ENCODE data around the gene RPL38.

The RPL38 gene

DNA sequence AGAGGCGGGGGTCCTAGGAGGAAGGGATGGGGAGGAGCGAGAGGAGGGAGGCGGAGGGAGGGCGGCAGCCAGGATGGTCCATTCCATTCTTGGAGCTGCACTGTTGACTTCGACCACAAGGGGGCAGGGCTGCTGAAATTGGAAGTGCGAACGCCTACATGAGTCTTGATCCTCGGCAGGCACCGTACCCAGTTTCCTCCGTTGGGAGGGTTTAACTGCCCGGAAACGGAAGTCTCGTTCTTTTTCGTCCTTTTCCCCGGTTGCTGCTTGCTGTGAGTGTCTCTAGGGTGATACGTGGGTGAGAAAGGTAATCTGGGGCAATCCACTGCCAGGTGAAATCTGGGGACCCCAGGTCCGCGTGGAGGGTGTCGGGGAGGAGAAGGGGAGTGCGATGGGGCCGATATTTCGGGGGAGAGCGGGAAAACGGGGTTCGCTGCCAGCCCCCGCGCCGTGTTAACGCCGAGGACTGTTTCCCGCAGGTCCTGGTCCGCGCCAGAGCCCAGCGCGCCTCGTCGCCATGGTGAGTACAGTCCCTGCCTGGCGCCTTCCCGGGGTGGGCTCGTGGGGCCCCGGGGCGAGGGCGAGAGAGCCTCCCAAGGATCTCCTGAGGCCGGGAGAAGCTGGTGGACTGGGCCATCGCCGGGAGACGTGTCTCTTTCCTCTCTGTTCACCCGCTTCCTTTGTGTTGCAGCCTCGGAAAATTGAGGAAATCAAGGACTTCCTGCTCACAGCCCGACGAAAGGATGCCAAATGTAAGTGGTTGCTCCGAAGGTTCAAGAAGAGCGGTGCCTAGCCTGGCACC, at the start of gene RPL38:
Gene RPL38, plus strand, starts transcription at position 240 of the 802 bp plus-strand sequence. Its CDS starts 278 bp downstream, at position 518.
- peak; percentile 98 to 99 for DNase-seq

DNA sequence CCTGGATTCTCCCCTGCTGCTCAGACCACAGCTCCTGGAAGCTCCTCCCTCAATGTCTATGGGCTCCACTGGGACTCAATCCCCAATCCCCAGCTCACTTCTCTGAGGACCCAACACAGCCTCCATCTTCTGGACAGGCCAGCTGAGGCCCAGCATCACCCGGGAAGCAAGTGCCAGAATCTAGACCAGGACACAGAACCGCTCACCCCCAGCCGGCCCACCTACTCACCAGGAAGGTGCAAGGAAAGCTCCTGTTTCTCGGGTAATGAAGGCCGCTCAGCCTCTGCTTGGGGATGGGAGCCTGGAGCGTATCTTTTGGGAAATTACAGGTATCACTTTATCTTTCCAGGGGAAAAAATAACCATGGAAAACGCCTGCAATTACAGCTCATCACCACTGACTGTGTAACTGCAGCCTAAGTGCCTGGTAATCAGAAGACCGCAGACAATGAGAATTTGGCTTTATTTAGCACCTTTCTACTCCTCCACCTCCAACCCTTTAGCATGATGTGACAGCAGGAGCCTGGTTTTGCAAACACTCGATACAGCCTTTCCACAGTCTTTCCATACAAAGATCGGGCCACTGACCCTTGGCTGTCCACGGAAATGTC, 49.6 kb upstream of the RPL38 start:
- DNase-seq: no peak

DNA sequence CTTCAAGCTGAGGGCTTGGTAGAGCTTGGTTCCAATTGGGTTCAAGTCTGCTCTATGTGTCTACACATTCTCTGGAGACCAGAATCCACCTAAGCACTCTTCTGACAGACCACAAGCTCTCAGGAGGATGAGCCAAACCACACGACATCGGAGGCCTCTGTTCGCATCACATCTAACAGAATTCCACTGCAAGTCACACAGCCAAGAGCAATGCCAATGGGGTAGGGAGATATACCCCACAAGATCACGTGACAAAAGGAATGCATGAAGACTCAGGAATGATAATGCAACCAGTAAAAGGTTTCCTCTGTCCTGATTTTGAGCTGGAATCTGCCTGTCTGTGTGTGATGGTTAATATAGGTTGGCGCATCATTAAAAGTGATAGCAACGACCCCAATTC, 46.6 kb upstream of the RPL38 start:
- no peak for DNase-seq

DNA sequence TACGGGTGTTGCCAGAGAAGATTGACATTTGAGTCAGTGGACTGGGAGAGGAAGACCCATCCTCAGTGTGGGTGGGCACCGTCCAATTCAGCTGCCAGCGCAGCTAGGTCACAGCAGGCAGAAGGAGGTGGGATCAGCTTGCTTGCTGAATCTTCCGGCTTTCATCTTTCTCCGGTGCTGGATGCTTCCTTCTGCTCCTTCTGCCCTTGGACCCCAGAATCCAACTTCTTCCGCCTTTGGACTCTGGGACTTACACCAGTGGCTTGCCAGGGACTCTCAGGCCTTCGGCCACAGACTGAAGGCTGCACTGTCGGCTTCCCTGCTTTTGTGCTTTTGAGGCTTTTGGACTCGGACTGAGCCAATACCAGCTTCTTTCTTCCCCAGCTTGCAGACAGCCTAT, 46.1 kb upstream of the RPL38 start:
- no peak for DNase-seq

DNA sequence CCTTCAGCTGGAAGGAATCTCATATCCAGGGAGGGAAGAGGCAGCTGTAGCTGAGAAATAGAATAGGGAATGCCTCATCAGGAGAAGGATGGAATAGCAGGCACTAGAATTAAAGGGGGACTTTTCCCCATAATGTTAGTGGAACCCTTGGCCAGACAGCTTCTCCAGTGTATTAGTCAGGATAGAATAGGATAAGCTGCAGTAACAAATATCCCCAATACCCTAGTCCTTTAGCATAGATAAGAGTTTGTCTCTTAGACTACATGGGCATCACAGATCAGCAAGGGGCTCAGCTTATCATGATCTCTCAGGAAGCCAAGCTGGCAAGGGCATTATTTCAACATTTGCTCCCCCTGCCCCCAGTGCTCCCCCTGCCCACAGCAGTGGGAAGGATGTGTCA, 44.7 kb upstream of the RPL38 start:
- no peak for DNase-seq

DNA sequence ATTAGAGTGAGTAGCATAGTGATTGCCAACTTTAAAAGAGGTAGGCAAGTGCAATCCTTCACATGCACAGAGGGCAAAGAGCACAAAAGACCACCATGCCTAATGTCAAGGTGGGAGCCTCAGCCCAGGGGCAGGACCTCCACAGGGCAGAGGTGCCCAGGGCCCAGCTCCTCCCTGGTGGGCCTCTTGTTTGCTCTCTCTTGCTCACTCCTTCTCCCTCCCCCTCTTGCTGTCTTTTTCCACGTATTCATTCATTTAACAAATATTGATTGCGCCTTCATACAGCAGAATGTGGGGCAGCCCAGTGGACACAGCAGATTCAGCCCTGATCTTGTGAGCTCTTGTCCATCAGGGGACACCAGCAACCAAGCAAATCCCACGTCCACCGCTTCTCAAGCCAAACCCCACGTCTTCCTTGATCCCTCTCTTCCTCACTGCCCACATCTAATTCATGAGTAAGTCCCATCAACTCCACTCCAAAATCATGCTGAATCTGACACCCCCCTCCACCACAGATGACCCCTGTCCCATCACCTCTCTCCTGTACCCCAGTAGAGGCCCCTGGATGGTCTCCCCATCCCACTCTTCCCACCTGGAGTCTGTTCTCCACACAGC, 44.1 kb upstream of the RPL38 start:
- no peak for DNase-seq

DNA sequence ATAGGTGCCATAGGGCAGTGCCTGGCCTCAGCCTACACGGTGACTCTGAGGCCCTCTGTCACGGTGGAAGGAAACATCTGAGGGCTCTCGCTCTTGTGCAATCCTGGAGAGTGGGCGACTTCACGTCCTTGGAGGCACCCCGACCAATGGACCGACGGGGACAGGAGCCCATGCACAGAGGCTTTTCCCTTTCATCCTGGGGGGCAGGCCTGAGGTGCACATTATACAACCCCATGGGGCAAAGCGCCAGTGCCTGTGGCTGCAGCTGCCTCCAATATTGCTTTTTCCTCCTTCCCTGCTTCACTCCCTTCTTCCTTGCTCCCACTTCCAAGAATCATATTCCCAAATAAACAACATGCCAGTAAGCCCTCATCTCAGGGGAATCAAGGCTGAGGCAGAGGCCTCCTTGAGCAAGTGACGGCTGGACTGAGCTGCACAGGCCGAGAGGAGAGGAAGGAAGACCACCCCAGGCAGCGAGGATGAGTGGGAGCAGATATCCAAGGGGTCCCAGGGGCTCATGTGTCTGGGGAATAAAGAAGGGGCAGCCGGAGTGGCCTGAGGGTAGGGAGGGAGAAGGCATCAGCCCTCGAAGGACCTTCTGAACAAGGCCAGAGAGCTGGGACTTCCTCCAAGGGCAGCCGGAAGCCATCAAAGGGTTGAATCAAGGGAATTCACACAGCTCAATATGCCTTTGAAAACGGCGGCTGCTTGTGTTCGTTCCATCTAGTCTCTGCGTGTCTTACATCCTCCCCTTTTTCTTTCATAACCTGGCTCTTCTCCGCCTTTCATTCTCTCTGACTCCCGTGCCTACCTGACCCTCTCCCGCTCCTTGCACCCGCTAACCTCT, 42.6 kb upstream of the RPL38 start:
- DNase-seq: no peak

DNA sequence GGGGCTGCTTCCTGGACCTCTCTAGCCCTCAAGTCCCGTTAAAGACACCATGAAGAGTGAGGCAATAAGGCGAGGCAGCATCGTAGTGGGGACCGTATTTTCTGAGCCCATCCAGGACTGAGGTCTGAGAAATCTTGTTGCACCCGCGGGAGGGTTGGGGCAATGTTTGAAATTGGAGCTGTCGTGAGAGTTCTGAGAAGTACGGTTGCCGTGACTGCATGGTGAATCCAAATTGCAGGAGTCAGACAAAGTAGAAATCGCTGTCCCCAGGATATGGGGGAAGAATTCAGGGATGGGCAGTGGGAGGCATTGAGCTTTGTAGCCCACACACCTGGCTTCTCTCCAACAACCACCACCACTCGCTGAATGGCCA, 42.0 kb upstream of the RPL38 start:
- no peak for DNase-seq

DNA sequence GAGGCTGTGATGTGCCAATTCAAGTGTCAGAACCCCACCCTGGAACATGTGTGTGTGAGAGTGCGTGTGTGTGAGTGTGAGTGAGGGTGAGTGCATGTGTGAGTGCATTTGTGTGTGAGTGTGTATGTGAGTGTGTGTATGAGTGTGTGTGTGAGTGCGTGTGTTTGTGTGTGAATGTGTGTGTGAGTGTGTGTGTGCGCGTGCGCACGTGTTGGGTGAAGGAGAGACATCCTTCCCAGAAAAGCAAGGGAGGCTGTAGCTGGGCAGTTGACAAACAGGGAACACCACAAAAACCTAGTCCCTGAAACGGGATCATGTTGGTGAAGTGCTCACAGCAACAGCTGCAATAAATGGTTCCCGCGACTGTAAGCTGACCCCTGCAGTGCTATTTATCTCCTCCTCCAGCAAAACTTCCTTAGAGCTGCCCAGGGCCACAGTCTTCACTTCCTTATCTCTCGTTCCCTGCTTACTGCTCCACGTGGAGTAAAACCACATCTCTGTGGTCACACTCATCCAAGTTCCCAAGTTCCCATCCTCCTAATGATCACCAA, 40.1 kb upstream of the RPL38 start:
- no peak for DNase-seq

DNA sequence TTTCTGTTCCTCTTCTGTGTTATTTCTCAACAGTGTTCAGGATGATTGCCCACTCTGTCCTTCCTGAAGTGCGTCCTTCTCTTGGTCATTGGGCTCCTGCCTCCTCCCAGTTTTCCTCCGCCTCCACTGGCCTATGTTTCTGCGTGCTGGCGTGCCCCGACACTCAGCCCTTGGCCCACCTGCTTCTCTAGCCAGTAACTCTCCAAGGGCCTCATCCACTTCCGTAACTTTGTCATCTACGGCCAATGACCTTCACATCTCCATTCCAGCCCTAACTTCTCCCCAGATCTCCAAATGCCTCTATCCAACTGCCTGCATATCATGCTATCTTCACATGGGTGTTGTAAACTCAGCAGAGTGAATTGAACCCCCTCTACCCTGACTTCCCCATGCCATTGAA, 39.6 kb upstream of the RPL38 start:
- no peak for DNase-seq

DNA sequence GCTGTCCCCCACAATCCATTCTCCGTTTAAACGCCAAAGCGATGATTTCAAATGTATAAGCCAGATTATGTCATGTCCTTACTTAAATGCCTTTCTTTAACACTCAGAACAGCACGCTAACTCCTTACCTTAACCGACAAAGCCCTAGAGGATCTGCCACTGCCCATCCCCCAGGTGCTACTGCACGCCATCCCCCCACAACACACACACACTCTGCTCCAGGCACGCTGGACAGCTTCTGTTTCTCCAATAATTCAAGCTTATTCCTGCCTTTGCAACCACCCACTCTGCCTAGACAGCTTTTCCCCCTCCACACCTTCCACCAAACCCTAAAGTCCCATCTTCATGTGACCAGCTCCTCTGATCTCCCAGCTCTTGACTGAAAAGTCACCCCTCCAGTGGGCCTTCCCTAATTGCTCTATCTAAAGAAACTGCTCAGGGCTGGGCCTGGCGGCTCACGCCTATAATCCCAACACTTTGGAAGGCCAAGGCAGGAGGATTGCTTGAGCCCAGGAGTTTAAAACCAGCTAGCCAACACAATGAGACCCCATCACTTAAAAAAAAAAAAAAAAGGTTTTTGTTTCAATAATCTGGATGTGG, 38.9 kb upstream of the RPL38 start:
- DNase-seq: no peak

DNA sequence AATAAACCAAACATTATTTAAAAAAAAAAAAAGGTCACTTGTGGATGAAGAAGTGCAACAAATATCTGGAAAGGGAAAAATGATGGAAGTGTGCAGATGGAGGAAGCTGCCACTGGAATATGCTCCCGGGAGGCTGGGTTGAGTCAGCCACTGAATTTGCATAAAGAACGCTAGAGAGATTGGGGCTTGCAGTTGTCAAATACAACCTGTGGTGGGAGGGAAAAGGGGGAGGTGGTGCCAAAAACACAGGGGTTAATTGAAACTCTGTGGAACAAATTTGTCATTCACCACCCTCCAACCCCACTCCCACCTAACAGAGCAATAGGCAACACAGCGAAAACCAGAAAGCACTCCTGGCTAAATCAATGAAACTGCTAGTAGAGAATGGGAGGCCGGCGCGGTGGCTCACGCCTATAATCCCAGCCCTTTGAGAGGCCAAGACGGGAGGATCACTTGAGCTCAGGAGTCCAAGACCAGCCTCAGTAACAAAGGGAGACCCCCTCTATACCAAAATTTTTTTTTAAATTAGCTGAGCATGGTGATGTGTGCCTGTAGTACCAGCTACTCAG, 37.6 kb upstream of the RPL38 start:
- DNase-seq: no peak

DNA sequence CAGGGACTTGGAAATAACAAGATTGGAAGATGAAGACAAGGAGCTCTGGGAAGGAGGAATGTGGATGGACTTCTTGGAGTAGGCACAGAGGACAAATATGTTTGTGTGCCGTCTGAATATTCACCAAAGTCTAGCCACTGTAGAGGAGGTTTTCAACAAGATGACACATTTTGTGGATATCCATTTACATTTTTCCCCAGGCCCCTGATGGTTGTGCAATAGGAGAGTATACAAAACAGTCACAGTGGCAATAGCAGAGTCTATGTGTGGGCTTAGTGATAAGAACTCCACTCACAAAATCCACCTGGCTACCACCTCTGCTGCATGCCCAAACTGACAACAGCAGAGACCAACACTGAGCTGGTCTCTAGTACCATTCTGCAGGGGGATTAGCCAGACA, 32.6 kb upstream of the RPL38 start:
- DNase-seq: no peak

DNA sequence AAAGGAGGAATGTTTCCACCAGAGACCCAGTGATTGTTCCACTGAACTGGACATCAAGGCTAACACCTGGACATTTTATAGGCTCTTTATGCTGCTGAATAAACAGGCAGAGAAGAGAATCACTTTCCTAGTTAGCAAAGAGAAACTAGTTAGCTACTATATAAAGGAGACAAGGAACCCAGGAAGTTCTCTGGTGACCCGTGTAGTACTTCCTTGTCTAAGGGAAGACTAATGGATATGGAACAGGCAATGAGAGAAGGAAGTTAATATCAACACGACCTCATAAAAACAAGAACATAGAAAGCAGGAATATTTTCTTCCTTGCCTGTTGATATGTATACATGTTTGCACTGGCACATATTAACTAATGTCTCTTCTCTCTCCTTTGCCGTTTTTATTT, 30.8 kb upstream of the RPL38 start:
- no peak for DNase-seq

DNA sequence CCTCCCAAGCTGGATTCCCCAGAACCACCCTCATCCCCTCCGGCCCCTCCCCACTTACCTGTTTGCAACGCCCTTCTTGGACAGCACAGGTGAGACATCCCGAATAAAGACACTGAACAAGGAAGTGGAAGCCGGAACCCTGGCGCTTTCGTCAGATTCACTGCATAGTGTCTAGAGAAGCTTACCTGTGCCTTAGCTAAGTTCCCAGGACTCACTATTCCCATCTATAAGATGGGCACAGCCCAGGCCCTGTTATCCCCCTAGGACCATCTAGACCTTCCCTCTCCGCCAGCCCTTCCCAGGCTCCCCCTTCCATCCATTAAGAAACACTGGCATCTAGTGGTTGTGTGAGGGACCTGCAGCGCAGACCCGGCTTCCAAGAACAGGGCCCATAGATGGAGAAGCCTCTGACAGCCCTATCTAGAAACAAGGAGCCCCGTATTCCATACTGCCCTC, 26.9 kb upstream of the RPL38 start:
- peak; percentile 80 to 83 for DNase-seq

DNA sequence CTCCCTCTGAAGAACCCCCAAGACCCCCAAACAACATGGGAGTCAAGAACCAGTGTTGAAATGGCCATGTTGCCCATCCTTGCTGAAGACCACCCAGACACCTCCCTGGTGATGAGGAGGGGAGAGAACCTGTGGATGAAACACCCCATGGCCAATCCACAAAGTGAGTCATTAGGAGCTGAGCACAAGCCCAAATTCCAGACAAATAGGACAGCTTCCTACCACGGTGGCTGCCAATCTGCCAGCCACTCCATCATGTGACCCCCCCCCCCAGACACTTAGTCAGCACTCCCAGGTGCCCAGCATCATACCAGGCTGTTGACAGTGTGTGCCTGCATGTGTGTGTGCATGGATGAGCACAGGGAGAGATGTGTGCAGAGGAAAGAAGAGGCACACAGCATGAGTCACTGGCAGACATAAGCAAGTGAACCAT, 26.4 kb upstream of the RPL38 start:
- no peak for DNase-seq

DNA sequence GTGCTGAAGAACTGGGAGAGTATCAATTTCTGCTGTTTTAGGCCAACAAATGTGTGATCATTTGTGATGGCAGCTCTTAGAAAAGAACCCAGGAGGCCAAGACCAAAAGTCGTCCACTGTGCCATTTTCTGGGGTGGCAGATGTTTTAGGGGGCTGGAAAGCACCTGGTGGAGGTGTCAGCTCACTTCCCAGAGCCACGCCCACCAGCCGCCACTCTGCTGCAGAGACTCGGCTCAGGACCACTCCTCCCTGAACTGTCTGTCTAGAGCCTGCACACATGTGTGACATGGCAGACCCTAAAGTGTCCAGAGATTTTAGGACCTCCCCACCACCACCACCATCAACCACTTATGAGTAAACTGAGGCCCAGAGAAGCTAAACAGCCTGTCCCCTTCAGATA, 23.9 kb upstream of the RPL38 start:
- DNase-seq: no peak

DNA sequence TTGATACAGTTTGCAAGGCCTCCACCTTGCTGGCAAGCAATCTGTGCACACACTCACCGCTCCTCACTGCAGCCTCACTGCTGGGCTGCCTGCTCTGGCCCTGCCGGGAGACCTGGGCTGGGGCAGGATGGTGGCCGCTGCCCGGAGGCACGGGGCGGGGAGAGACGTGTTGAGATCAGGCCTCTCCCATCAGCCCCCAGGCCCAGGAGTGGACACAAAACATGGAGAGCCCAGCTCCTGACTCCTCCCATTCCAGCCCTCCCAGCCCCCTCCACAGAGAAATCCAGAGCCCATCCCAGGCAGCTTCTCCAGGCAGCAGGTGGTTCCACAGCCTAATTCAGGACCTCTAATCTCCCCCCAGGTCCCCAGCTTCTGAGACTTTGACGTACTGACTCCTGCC, 23.1 kb upstream of the RPL38 start:
- no peak for DNase-seq

DNA sequence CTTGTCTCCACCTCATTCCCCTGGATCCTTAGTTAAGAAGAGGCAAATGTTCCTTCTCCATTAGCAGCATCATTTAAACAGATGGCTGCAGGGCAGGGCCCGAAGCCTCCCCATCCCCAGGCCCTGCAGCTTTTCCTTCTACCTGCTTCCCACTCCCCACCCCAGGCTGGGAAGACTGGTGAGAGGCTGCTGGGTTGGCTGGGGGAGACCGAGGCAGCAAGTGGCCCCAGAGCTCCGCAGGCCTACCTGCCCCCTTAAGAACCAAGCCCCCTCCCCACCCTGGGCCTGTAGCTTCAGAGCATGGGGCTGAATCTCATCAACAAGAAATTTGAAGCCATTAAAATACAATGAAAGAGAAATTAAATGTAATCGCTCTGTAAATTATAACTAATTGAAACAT, 22.1 kb upstream of the RPL38 start:
- DNase-seq: no peak

DNA sequence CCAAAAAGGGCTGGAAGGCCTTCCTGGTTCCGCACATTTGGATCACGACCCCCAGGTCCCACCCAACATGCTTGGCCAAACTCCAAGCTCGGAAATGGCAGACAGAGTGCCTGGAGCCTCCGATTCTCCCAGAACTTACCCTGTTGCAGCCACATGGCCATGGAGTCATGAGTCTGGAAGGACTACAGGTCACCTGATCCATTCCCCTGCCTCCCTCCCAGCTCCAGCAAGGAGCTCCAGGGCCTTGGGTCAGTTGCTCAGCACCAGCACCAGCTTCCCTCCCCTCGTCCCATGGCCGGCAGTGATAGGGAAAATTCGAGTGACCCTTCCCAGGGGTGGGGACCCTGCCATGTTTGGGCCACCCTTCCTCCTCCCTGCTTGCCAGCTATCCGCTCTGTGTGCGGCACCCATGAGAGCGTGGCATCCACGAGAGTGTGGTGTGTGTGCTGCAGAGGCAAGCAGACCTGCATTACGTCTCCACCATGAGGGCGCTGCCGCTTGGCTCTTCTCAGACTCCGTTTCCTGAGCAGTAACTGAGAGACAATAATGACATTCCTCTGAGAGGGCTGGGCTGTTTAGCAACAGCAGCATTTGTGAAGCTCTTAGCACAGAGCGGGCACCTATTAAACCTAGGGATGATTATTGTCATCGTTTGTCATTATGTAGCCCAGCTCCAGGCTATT, 21.3 kb upstream of the RPL38 start:
- DNase-seq: peak; percentile 49 to 82

DNA sequence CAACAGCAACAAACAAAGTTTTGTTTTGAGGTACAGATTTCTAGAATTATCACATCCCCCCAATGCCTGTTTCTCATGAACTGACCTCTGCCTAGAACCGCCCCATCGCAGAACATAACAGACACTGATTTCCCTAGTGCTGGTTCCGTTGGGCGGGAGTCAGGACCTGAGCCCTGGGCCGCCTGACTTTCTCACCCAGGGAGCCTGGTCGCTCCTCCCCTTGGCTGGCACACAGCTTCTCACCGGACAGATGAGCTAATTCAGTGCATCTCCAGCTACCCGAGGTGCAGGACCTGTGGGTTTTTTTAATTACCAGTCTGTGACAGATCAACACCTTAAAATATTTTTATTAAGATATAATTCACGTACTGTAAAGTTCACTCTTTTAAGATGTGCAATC, 20.1 kb upstream of the RPL38 start:
- no peak for DNase-seq
